ENCODE results near the gene SLC8A3.
A peak's percentile ranks its signal among the peaks of the same experiment; 100 is the strongest.

DNA sequence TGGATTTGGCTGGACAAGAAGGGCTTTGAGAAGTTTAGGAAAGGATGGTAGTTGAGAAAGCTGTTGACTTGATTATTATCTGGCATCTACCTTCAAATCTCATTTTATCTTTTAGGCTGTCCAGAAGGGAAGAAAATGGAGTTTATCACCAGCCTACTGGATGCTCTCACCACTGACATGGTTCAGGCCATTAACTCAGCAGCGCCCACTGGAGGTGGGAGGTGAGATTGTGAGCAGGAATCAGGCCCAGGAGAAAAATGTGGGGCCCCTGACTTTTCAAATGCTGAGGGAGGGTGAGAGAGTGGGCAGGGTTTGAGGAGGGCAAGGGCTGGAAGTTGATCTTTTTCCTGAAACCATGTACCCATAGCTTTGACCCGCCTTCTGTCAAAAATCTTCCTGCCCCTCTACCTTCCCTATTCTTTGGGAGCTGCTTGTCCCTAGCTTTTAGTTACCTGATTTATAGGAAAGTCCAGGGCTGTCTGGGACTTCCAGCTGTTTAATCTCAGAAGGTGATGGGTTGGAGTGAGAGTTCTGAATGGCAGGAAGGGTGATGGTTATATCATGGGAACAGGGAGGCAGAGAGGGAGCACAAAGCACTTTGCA is 175.4 kb downstream of the SLC8A3 start:
- TF ChIP-seq, protein P1, sequence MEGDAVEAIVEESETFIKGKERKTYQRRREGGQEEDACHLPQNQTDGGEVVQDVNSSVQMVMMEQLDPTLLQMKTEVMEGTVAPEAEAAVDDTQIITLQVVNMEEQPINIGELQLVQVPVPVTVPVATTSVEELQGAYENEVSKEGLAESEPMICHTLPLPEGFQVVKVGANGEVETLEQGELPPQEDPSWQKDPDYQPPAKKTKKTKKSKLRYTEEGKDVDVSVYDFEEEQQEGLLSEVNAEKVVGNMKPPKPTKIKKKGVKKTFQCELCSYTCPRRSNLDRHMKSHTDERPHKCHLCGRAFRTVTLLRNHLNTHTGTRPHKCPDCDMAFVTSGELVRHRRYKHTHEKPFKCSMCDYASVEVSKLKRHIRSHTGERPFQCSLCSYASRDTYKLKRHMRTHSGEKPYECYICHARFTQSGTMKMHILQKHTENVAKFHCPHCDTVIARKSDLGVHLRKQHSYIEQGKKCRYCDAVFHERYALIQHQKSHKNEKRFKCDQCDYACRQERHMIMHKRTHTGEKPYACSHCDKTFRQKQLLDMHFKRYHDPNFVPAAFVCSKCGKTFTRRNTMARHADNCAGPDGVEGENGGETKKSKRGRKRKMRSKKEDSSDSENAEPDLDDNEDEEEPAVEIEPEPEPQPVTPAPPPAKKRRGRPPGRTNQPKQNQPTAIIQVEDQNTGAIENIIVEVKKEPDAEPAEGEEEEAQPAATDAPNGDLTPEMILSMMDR (IDR thresholded peaks at IDR 0.05) = peak; percentile 19 to 43 (median 20)
- TF ChIP-seq POLR2A (IDR thresholded peaks at IDR 0.05; ENCODE audit: low read depth) = no peak
